ENCODE results near the gene UBR4. TPM values are rescaled to one million over a fixed set of nuclear protein-coding genes. Genes with fewer than 3 reads are reported as not detected.

The UBR4 gene
- total RNA-seq, 1 experiment from 2014 or later = 126 TPM

DNA sequence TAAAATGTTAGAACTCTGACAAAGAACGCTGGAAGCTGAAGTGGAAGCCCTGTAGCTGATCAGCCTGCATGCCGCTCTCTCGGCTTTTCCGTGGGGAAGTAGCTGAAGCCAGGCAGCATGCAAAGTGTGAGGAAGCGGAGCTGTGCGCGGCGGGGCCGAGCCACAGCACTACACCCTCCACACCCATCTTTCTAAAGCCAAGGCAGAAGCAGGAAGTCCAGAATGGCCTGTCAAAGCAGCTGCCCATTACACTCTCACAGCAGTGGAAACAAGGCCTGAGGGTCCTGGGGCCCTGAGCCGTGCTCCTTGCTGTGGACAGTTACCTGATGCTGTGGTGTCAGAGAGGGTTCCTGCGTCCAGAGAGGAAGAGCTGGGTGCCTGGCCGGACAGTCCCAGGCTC is 69.6 kb downstream of the UBR4 start:
- DNase-seq (ENCODE audit: low read depth, low spot score) (no peak), ATAC-seq (no peak; the same call in 1 of the 2 replicates)
- ChIA-PET POLR2A (interaction anchor here (1.3 kb wide), 1 partner anchor 65 kb away, joined by 3 read pairs; no protein-coding TSS in a partner anchor), CTCF (no interaction called here)
- BruUV-seq (replicated peaks) = no TSS peak
- Histone ChIP-seq H3K4me3 (ENCODE audit: low read depth in 2 of 2, low read length in 2 of 2) (no peak overlapping the region), H3K4me1 (ENCODE audit: control insufficient read depth, insufficient read depth, low read length) (no peaks in the 10 kb centered on the region), H3K27me3 (ENCODE audit: control insufficient read depth, insufficient read depth, low read length) (no peaks in the 10 kb centered on the region), H3K9me3 (ENCODE audit: control insufficient read depth, insufficient read depth, low read depth, low read length) (no peaks in the 10 kb centered on the region; the same call in 1 of the 2 replicates), H3K27ac (ENCODE audit: low read length) (no peak overlapping the region), H3K36me3 (ENCODE audit: control insufficient read depth, insufficient read depth, low read length) (peaks cover 61% of the 10 kb centered on the region)
- intact Hi-C loops (cut with micrococcal nuclease; ENCODE audit: unreplicated experiment) = no loop called here
- TF ChIP-seq POLR2AphosphoS5 (IDR thresholded peaks at IDR 0.05; ENCODE audit: low read depth, low read length) (no peak), REST (IDR thresholded peaks at IDR 0.05; ENCODE audit: insufficient read depth in 1 of 2, low read depth in 2 of 2, low read length in 1 of 2) (no peak), TCF7L2 (IDR thresholded peaks at IDR 0.05; ENCODE audit: low read depth, low read length) (no peak), SIN3A (IDR thresholded peaks at IDR 0.05; ENCODE audit: borderline replicate concordance, insufficient read depth, low read depth, low read length) (no peak)
- TF ChIP-seq, protein P1, sequence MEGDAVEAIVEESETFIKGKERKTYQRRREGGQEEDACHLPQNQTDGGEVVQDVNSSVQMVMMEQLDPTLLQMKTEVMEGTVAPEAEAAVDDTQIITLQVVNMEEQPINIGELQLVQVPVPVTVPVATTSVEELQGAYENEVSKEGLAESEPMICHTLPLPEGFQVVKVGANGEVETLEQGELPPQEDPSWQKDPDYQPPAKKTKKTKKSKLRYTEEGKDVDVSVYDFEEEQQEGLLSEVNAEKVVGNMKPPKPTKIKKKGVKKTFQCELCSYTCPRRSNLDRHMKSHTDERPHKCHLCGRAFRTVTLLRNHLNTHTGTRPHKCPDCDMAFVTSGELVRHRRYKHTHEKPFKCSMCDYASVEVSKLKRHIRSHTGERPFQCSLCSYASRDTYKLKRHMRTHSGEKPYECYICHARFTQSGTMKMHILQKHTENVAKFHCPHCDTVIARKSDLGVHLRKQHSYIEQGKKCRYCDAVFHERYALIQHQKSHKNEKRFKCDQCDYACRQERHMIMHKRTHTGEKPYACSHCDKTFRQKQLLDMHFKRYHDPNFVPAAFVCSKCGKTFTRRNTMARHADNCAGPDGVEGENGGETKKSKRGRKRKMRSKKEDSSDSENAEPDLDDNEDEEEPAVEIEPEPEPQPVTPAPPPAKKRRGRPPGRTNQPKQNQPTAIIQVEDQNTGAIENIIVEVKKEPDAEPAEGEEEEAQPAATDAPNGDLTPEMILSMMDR (IDR thresholded peaks at IDR 0.05) = no peak
- in situ Hi-C loops (cut with HindIII; ENCODE audit: low pct_unique_long_range_greater_than_20kb, low sequenced_read_pairs) = no loop called here

DNA sequence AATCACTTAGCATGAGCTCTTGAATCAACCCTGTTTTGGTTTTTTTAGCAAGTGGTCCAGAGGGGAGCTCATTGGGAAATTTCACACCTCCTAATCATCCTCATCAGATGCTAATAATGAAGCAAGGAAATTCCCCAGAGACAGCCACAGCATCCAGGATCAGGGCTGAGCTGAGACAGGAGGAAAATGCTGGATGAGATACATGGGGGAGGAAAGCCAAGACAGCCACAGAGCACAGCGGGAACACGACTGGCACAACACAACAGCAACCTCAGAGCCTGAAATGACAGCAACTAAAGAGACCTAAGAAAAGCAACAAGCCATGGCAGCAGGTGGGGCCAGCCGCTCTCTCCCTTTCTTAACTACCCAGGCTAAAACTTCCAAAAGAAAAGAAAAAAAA is 70.4 kb downstream of the UBR4 start:
- ChIA-PET POLR2A (interaction anchor here (1.3 kb wide), 1 partner anchor 66 kb away, joined by 3 read pairs; no protein-coding TSS in a partner anchor), CTCF (no interaction called here)
- DNase-seq (ENCODE audit: low read depth, low spot score) (no peak), ATAC-seq (no peak)
- Histone ChIP-seq H3K9me3 (ENCODE audit: control insufficient read depth, insufficient read depth, low read depth, low read length) (no peaks in the 10 kb centered on the region; the same call in 1 of the 2 replicates), H3K27ac (ENCODE audit: low read length) (no peak overlapping the region), H3K4me3 (ENCODE audit: low read depth in 2 of 2, low read length in 2 of 2) (no peak overlapping the region), H3K27me3 (ENCODE audit: control insufficient read depth, insufficient read depth, low read length) (no peaks in the 10 kb centered on the region), H3K36me3 (ENCODE audit: control insufficient read depth, insufficient read depth, low read length) (peaks cover 62% of the 10 kb centered on the region), H3K4me1 (ENCODE audit: control insufficient read depth, insufficient read depth, low read length) (no peaks in the 10 kb centered on the region)
- in situ Hi-C loops (cut with HindIII; ENCODE audit: low pct_unique_long_range_greater_than_20kb, low sequenced_read_pairs) (no loop called here), intact Hi-C loops (cut with micrococcal nuclease; ENCODE audit: unreplicated experiment) (no loop called here)
- TF ChIP-seq, protein P1 (IDR thresholded peaks at IDR 0.05) = no peak
- no peak for TF ChIP-seq SIN3A (IDR thresholded peaks at IDR 0.05; ENCODE audit: borderline replicate concordance, insufficient read depth, low read depth, low read length)
- TF ChIP-seq TCF7L2 (IDR thresholded peaks at IDR 0.05; ENCODE audit: low read depth, low read length) = no peak
- TF ChIP-seq REST (IDR thresholded peaks at IDR 0.05; ENCODE audit: insufficient read depth in 1 of 2, low read depth in 2 of 2, low read length in 1 of 2) = no peak
- no peak for TF ChIP-seq POLR2AphosphoS5 (IDR thresholded peaks at IDR 0.05; ENCODE audit: low read depth, low read length)
- BruUV-seq (replicated peaks) = no TSS peak

Measured in Panc1 (cell line).